GM10266 (cell line): ENCODE measurements around the gene PSME4.

ENCODE experiments used
- DNase-seq: peaks from one replicate; pipeline ENCODE4 v3.0.0; 2012; ENCODE audit errors: extremely low spot score
- TF ChIP-seq, protein P1 (sequence below): IDR thresholded peaks from 2 replicates; pipeline ENCODE4 v1.5.1; 2012; ENCODE audit warnings: mild to moderate bottlenecking, low read depth; ENCODE audit not compliant: control insufficient read depth, insufficient read depth; ENCODE audit errors: missing control alignments

PSME4 gene

GRCh38 chr2:53865962-53866361, 104.8 kb downstream of the PSME4 start:
- TF ChIP-seq, protein P1, sequence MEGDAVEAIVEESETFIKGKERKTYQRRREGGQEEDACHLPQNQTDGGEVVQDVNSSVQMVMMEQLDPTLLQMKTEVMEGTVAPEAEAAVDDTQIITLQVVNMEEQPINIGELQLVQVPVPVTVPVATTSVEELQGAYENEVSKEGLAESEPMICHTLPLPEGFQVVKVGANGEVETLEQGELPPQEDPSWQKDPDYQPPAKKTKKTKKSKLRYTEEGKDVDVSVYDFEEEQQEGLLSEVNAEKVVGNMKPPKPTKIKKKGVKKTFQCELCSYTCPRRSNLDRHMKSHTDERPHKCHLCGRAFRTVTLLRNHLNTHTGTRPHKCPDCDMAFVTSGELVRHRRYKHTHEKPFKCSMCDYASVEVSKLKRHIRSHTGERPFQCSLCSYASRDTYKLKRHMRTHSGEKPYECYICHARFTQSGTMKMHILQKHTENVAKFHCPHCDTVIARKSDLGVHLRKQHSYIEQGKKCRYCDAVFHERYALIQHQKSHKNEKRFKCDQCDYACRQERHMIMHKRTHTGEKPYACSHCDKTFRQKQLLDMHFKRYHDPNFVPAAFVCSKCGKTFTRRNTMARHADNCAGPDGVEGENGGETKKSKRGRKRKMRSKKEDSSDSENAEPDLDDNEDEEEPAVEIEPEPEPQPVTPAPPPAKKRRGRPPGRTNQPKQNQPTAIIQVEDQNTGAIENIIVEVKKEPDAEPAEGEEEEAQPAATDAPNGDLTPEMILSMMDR: no peak
- DNase-seq: no peak

- no peak for DNase-seq
- TF ChIP-seq, protein P1: no peak
Measured at GRCh38 chr2:53865264-53865663, 105.5 kb downstream of the PSME4 start.

DNA sequence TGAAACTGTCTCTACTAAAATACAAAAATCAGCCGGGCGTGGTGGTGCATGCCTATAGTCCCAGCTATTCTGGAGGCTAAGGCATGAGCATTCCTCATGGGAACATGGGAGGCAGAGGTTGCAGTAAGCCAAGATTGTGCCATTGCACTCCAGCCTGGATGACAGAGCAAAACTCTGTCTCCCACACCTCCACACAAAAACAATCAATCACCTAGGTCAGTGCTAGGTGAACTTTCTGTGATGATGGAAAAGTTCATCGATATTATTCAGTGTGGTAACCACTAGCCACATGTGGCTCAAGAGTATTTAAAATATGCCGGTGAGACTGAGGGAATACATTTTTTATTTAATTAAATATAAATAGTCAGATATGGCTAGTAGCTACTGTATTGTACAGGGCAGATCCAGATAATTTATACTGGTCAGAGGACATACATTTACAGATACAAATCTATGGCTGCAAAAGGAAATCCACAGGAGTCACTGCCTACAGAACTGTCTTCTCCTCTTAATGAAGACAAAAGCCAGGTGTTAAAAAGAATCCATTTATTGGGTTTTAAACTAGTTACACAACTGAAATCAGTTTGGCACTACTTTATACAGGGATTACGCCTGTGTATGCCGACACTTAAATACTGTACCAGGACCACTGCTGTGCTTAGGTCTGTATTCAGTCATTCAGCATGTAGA, 107.1 kb downstream of the PSME4 start:
- DNase-seq: no peak
- TF ChIP-seq, protein P1: no peak

DNA sequence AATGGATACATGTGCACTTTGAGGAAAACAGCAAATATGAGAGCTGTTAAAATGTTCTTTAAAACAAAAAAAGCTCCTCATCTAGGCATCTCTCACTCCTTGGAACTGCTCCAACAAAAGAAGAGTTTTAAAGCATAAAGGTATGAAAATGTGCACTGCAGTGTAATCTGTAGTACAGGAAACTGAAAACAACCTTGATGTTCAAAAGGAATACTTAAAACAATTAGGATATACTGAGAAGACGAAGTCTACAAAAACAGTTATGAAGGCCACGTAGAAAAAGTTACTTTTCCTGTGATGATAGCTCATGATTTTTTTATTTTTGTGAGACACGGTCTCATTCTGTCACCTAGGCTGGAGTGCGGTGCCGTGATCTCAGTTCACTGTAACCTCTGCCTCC, 109.0 kb downstream of the PSME4 start:
- TF ChIP-seq, protein P1: no peak

GRCh38 chr2:53859206-53860181, 111.3 kb downstream of the PSME4 start, which contains the start of gene GPR75:
Gene GPR75 (minus strand): TSS chr2:53859967. CDS start chr2:53854756, 5,211 bp downstream.
- TF ChIP-seq, protein P1: no peak
- no peak for DNase-seq

More for the DNA sequence above, 109.0 kb downstream of the PSME4 start:
- no peak for DNase-seq

DNA sequence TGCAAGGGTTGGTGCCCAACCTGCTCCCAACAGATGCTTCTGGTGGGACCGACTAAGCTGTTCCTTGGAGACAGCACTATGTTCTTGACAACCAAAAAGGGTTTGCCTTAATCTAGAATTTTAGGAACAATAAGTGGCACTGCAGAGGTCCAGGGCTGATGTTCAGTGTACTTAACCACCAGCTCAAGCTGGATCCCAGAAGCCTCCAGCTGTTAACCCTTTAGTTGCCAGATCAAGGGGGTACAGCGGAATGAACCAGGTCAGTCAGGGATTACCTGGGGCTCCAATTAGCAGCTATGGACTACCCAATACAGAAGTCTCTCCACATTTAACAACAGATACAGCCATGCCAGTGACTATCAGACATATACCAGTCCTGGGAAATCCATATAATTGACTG, 114.5 kb downstream of the PSME4 start:
- no peak for DNase-seq

More for the DNA sequence above, 114.5 kb downstream of the PSME4 start:
- TF ChIP-seq, protein P1: no peak
